CD14-positive monocyte (primary cell): ENCODE results near the gene HSPG2. TPM values are rescaled to one million over a fixed set of nuclear protein-coding genes. Genes with fewer than 3 reads are reported as not detected.
A peak's percentile ranks its signal among the peaks of the same experiment; 100 is the strongest.

Experiments
- DNase-seq, 3 donors: peaks; one replicate each; pipeline ENCODE4 v3.0.0-alpha.2; 2011 to 2022
- H2AFZ ChIP-seq: 2 replicates; pipeline ENCODE4 v1.6.0; 2012; ENCODE audit warnings: mild to moderate bottlenecking, low read depth, low read length, inconsistent platforms; ENCODE audit not compliant: insufficient read depth, poor library complexity, severe bottlenecking
- H3K27ac ChIP-seq, 2 donors: 1 replicate in 1 of 2; 2 replicates in 1 of 2; pipeline ENCODE4 v1.5.1; 2012 to 2013; ENCODE audit warnings: low read length in 2 of 2, control low read depth in 1 of 2, inconsistent platforms in 1 of 2, low read depth in 1 of 2, mild to moderate bottlenecking in 1 of 2
- H3K27me3 ChIP-seq, 2 donors: one replicate each; pipeline versions ENCODE4 v1.6.0 to v1.6.1; 2011 to 2013; ENCODE audit warnings: low read length in 2 of 2; ENCODE audit not compliant: control insufficient read depth in 2 of 2, insufficient read depth in 2 of 2
- H3K36me3 ChIP-seq, 2 donors: replicated peaks in 1 of 2; 1 replicate in 1 of 2; 2 replicates in 1 of 2; pipeline versions ENCODE4 v1.5.1 to v1.6.1; 2012 to 2013; ENCODE audit warnings: low read length in 2 of 2, control low read depth in 1 of 2, inconsistent platforms in 1 of 2, mild to moderate bottlenecking in 1 of 2; ENCODE audit not compliant: insufficient read depth in 2 of 2, control insufficient read depth in 1 of 2
- H3K4me1 ChIP-seq, 2 donors: 1 replicate in 1 of 2; 2 replicates in 1 of 2; pipeline versions ENCODE4 v1.5.1 to v1.6.1; 2012 to 2013; ENCODE audit warnings: low read length in 2 of 2, control low read depth in 1 of 2, inconsistent platforms in 1 of 2, mild to moderate bottlenecking in 1 of 2, moderate library complexity in 1 of 2; ENCODE audit not compliant: insufficient read depth in 2 of 2, control insufficient read depth in 1 of 2
- H3K4me2 ChIP-seq: replicated peaks from 2 replicates; pipeline ENCODE3; 2012; ENCODE audit warnings: low read length, moderate library complexity, mild to moderate bottlenecking; ENCODE audit not compliant: poor library complexity, severe bottlenecking; ENCODE audit errors: extremely low read depth
- H3K4me3 ChIP-seq, 3 experiments: fragments of 200-600 bp in 1 of 3; sonication (generic) in 1 of 3; replicated peaks in 1 of 3; 1 replicate in 2 of 3; 2 replicates in 1 of 3; pipeline ENCODE4 v1.5.1; 2011 to 2013; ENCODE audit warnings: low read length in 3 of 3, mild to moderate bottlenecking in 3 of 3, control low read depth in 2 of 3, low read depth in 2 of 3, inconsistent platforms in 1 of 3, moderate library complexity in 1 of 3
- H3K79me2 ChIP-seq: 2 replicates; pipeline ENCODE4 v1.6.0; 2012; ENCODE audit warnings: mild to moderate bottlenecking, control low read depth, inconsistent platforms, low read length, moderate library complexity; ENCODE audit not compliant: insufficient read depth
- H3K9ac ChIP-seq: 2 replicates; pipeline ENCODE4 v1.6.0; 2017; ENCODE audit warnings: low read length, mild to moderate bottlenecking; ENCODE audit not compliant: insufficient read depth, poor library complexity, severe bottlenecking
- H3K9me3 ChIP-seq, 2 donors: replicated peaks in 1 of 2; 1 replicate in 1 of 2; 2 replicates in 1 of 2; pipeline versions ENCODE4 v1.5.1 to v1.6.1; 2012 to 2013; ENCODE audit warnings: low read length in 2 of 2, control low read depth in 1 of 2; ENCODE audit not compliant: control insufficient read depth in 1 of 2, insufficient read depth in 1 of 2
- H4K20me1 ChIP-seq: 2 replicates; pipeline ENCODE4 v1.6.0; 2012; ENCODE audit warnings: mild to moderate bottlenecking, low read length, control low read depth, moderate library complexity; ENCODE audit not compliant: insufficient read depth
- H3K27ac Mint-ChIP-seq, 7 donors: one replicate each; pipeline ENCODE4 v1.8.0; 2020; ENCODE audit warnings: mild to moderate bottlenecking in 7 of 7, mixed read lengths in 7 of 7, moderate library complexity in 6 of 7, inconsistent platforms in 2 of 7
- H3K27me3 Mint-ChIP-seq, 3 donors: one replicate each; pipeline ENCODE4 v1.8.0; 2021 to 2022; ENCODE audit warnings: low read depth in 3 of 3, mild to moderate bottlenecking in 3 of 3, mixed read lengths in 3 of 3, moderate library complexity in 3 of 3, inconsistent platforms in 1 of 3
- H3K36me3 Mint-ChIP-seq, 2 donors: one replicate each; pipeline ENCODE4 v1.8.0; 2020; ENCODE audit warnings: mixed read lengths in 2 of 2, inconsistent platforms in 1 of 2, mild to moderate bottlenecking in 1 of 2
- H3K4me1 Mint-ChIP-seq: one replicate; pipeline ENCODE4 v1.8.0; 2020; ENCODE audit warnings: mild to moderate bottlenecking, mixed read lengths
- H3K4me3 Mint-ChIP-seq, 2 donors: one replicate each; pipeline ENCODE4 v1.8.0; 2020; ENCODE audit warnings: mild to moderate bottlenecking in 2 of 2, mixed read lengths in 2 of 2, moderate library complexity in 1 of 2
- H3K9me3 Mint-ChIP-seq, 7 donors: one replicate each; pipeline ENCODE4 v1.8.0; 2020 to 2022; ENCODE audit warnings: mixed read lengths in 7 of 7, mild to moderate bottlenecking in 6 of 7, moderate library complexity in 6 of 7, inconsistent platforms in 2 of 7
- WGBS: methylation state at CpG from one replicate; pipeline ENCODE4 v1.1.5; 2013; ENCODE audit warnings: missing lambda C conversion rate; ENCODE audit not compliant: insufficient coverage; 5-methylcytosine and 5-hydroxymethylcytosine counted together
- intact Hi-C, 2 donors: fragments of 100-400 bp; cut with micrococcal nuclease; formaldehyde crosslinking; loops; one replicate each; pipeline versions ENCODE4 v1.15.0 to v1.15.1; 2023
- polyA plus RNA-seq, 3 donors: library from polyadenylated mRNA; depleted of rRNA in 1 of 3; unstranded in 2 of 3; stranded (reverse) in 1 of 3; fragments of 300-500 nt in 2 of 3; fragments of >200 nt in 1 of 3; fragmentation: Illumina TruSeq in 2 of 3; gene quantifications; 1 replicate in 2 of 3; 2 replicates in 1 of 3; pipeline ENCODE4 v1.2.3, GENCODE V29; 2012 to 2021
- TF ChIP-seq, protein P1 (sequence below): fragments of 200-600 bp; IDR thresholded peaks from one replicate; pipeline ENCODE4 v1.8.0; 2022; ENCODE audit warnings: antibody characterized with exemption, mild to moderate bottlenecking

Gene HSPG2
- polyA plus RNA-seq, 3 donors: 0.44 TPM; not detected in 2

DNA sequence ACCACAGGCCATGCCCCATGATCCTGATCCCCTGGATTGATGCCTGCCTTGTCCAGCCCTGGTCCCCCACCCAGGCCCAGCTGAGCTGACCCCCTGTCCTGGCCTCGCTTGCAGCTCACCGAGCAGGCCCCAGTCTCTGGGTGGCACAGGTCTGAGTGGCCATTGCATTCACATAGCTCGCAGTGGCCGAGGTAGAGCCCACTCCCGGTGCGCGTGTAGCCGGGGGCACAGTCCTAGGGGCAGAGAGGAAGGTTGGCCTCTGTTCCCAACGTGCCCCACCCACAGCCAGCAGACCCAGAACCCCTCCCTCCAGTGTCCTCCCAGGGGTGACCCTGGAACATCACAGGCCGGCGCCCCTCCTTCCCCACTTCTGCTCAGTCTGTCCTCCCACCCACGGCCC, 73.1 kb downstream of the HSPG2 start:
- H3K4me1 Mint-ChIP-seq: peaks cover 10% of the 10 kb centered on the region
- Histone ChIP-seq H3K27ac (no peak overlapping the region), H3K4me2 (no peak overlapping the region), H3K79me2 (no peaks in the 10 kb centered on the region), H3K27me3 (no peaks in the 10 kb centered on the region), H4K20me1 (no peaks in the 10 kb centered on the region), H3K9me3 (peaks cover 0 to 13% of the 10 kb centered on the region in 2 donors), H3K9ac (no peak overlapping the region), H2AFZ (no peak overlapping the region), H3K4me3 (no peak overlapping the region), H3K36me3 (no peaks in the 10 kb centered on the region), H3K4me1 (no peaks in the 10 kb centered on the region)
- intact Hi-C loops: no loop called here
- TF ChIP-seq, protein P1, sequence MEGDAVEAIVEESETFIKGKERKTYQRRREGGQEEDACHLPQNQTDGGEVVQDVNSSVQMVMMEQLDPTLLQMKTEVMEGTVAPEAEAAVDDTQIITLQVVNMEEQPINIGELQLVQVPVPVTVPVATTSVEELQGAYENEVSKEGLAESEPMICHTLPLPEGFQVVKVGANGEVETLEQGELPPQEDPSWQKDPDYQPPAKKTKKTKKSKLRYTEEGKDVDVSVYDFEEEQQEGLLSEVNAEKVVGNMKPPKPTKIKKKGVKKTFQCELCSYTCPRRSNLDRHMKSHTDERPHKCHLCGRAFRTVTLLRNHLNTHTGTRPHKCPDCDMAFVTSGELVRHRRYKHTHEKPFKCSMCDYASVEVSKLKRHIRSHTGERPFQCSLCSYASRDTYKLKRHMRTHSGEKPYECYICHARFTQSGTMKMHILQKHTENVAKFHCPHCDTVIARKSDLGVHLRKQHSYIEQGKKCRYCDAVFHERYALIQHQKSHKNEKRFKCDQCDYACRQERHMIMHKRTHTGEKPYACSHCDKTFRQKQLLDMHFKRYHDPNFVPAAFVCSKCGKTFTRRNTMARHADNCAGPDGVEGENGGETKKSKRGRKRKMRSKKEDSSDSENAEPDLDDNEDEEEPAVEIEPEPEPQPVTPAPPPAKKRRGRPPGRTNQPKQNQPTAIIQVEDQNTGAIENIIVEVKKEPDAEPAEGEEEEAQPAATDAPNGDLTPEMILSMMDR: no peak
- peaks cover 5 to 18% (median 10%) of the 10 kb centered on the region in 7 donors for H3K9me3 Mint-ChIP-seq
- no peak for DNase-seq
- H3K36me3 Mint-ChIP-seq: peaks cover 0 to 5% of the 10 kb centered on the region in 2 donors
- H3K4me3 Mint-ChIP-seq: no peak overlapping the region
- peaks cover 0 to 4% (median 3%) of the 10 kb centered on the region in 3 donors for H3K27me3 Mint-ChIP-seq
- H3K27ac Mint-ChIP-seq: peak overlapping the region in 1 of 7 donors; percentile 46
- WGBS: 98% methylated on average over 12 of the region's 12 CpGs

DNA sequence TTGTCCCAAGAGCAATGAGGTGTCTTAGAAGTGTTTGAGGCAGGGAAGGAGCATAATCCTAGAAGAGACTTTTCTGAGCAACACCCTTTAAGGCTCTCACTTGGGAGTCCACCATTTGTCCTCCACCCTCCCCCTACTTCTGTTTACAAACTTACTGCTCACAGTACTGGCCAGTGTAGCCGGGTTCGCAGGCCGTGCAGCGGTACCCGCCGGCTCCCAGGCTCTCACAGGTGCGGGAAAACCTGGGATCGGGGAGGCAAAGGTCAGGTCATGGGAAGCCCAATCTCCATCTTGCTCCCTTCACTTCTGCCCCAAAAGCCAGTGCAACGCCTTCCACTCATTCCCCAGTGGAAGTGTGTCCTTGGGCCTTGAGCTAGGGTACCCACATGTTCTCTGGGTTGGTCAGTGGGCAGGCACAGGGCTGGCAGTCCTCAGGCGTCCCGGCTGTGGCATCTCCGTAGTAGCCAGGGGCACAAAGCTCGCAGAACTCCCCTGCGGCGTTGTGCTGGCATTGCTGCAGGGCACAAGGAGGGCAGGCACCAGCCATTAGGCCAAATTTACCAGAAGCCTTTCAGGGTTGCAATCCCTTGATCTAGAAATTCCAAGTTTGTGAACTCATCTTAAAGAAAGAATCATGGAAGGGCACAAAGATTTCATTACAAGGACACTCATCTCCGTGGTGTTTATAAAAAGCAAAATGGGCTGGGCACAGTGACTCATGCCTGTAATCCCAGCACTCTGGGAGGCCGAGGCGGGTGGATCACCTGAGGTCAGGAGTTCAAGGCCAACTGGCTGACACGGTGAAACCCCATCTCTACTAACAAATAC, 75.3 kb downstream of the HSPG2 start:
- Mint-ChIP-seq H3K27me3 (peaks cover 0 to 3% (median 3%) of the 10 kb centered on the region in 3 donors), H3K9me3 (peaks cover 5 to 18% (median 10%) of the 10 kb centered on the region in 7 donors), H3K4me3 (no peak overlapping the region), H3K36me3 (peaks cover 0 to 5% of the 10 kb centered on the region in 2 donors), H3K4me1 (peaks cover 26% of the 10 kb centered on the region), H3K27ac (no peak overlapping the region)
- Histone ChIP-seq H3K4me3 (no peak overlapping the region), H3K27me3 (no peaks in the 10 kb centered on the region), H3K9me3 (peaks cover 0 to 13% of the 10 kb centered on the region in 2 donors), H2AFZ (no peak overlapping the region), H3K9ac (no peak overlapping the region), H3K4me2 (no peak overlapping the region), H4K20me1 (no peaks in the 10 kb centered on the region), H3K4me1 (peaks cover 9 to 12% of the 10 kb centered on the region in 2 donors), H3K79me2 (no peaks in the 10 kb centered on the region), H3K27ac (no peak overlapping the region), H3K36me3 (no peaks in the 10 kb centered on the region)
- intact Hi-C loops: no loop called here
- TF ChIP-seq, protein P1: no peak
- WGBS: 99% methylated on average over 16 of the region's 19 CpGs
- no peak for DNase-seq
